Measurements from ENCODE around the gene TMEM271.

DNA sequence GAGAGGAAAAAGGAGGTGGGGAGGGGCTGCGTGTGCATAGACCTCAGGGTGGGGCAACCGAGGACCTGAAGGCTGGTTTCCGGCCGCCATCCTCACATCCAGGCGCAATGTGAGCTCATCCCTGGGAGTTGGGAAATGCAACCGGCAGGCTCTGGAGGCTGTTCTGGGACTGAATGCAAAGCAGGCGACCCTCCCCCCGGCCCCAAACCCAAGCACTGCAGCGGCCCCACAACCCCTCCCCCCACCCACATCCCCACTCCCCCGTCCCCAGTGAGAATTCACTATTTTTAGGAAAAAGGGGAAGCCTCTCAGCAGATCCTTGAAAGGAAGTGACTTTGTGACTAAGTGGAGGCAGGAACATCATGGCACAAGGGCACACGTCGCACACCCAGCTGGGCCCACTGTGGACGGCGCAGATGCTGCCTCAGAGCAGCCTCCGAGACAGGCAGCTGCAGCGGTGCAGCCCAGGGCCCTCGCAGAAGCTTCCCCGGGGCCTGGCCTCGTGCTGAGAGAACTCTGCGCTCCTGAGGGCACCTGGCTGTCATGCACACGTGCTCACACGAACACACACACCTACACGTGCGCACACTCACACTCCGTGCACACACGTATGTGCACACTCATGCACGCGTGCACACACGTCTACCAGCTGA is 47.9 kb upstream of the TMEM271 start:
- no peak for TF ChIP-seq POLR2A (IDR thresholded peaks at IDR 0.05; ENCODE audit: low read depth, low read length)
- no peak for TF ChIP-seq POLR2AphosphoS5 (IDR thresholded peaks at IDR 0.05; ENCODE audit: low read depth, low read length)
